BLaER1 (cell line): ENCODE results near the gene DHRSX.
A peak's percentile ranks its signal among the peaks of the same experiment; 100 is the strongest.
"Not testable (repeated sequence)": the region's sequence is repeated elsewhere in the genome, so short reads cannot be mapped to it uniquely, and the experiment has no call there.

ENCODE experiments used
- H3K27ac ChIP-seq: shearing (Covaris generic); formaldehyde crosslinking; 2 replicates; pipeline ENCODE4 v1.8.1; 2022
- H3K27me3 ChIP-seq: shearing (Covaris generic); formaldehyde crosslinking; 2 replicates; pipeline ENCODE4 v1.8.1; 2022
- H3K36me3 ChIP-seq: shearing (Covaris generic); formaldehyde crosslinking; 2 replicates; pipeline ENCODE4 v1.8.1; 2022
- H3K4me1 ChIP-seq: shearing (Covaris generic); formaldehyde crosslinking; 2 replicates; pipeline ENCODE4 v1.8.1; 2022
- H3K4me2 ChIP-seq: shearing (Covaris generic); formaldehyde crosslinking; 2 replicates; pipeline ENCODE4 v1.8.1; 2022
- H3K4me3 ChIP-seq: shearing (Covaris generic); formaldehyde crosslinking; 2 replicates; pipeline ENCODE4 v1.8.1; 2022
- H3K9ac ChIP-seq: shearing (Covaris generic); formaldehyde crosslinking; 2 replicates; pipeline ENCODE4 v1.8.1; 2022
- H3K9me3 ChIP-seq: shearing (Covaris generic); formaldehyde crosslinking; 2 replicates; pipeline ENCODE4 v1.8.1; 2022
- H4K20me1 ChIP-seq: shearing (Covaris generic); formaldehyde crosslinking; 2 replicates; pipeline ENCODE4 v1.8.1; 2022
- Cebpa-rat ChIP-seq: shearing (Covaris generic); IDR thresholded peaks from 2 replicates; pipeline ENCODE4 v1.8.1; 2022

The DHRSX gene

GRCh38 chrX:2402361-2402690 lies 98.5 kb downstream of the DHRSX start:
- Histone ChIP-seq H3K4me3 (no peak overlapping the region), H3K4me2 (no peak overlapping the region), H3K27me3 (no peaks in the 10 kb centered on the region), H3K9me3 (peaks cover 8% of the 10 kb centered on the region), H3K27ac (no peak overlapping the region), H3K4me1 (0 out of 2 replicates have a peak, but pooled peaks cover 7% of the 10 kb centered on the region), H4K20me1 (peaks cover 15% of the 10 kb centered on the region; the same call in 1 of the 2 replicates), H3K36me3 (peaks cover 78% of the 10 kb centered on the region), H3K9ac (no peak overlapping the region)
- no peak for TF ChIP-seq Cebpa-rat

- Histone ChIP-seq H3K4me2 (no peak overlapping the region), H3K27me3 (no peaks in the 10 kb centered on the region), H3K4me1 (0 out of 2 replicates have a peak, but pooled peaks cover 7% of the 10 kb centered on the region), H3K9me3 (peaks cover 3% of the 10 kb centered on the region), H3K27ac (no peak overlapping the region), H4K20me1 (peaks cover 21% of the 10 kb centered on the region; the same call in 1 of the 2 replicates), H3K9ac (no peak overlapping the region), H3K36me3 (peaks cover 78% of the 10 kb centered on the region), H3K4me3 (no peak overlapping the region)
- no peak for TF ChIP-seq Cebpa-rat
These were observed 99.0 kb downstream of the DHRSX start for GRCh38 chrX:2401590-2402360.

GRCh38 chrX:2401201-2401589 lies 99.6 kb downstream of the DHRSX start:
- TF ChIP-seq Cebpa-rat = no peak
- no peak overlapping the region for H3K4me2 ChIP-seq
- H4K20me1 ChIP-seq = peaks cover 27% of the 10 kb centered on the region; the same call in 1 of the 2 replicates
- H3K27ac ChIP-seq = no peak overlapping the region
- peaks cover 73% of the 10 kb centered on the region for H3K36me3 ChIP-seq
- H3K4me3 ChIP-seq = no peak overlapping the region
- H3K9me3 ChIP-seq = no peaks in the 10 kb centered on the region
- no peaks in the 10 kb centered on the region for H3K27me3 ChIP-seq
- H3K4me1 ChIP-seq = 0 out of 2 replicates have a peak, but pooled peaks cover 7% of the 10 kb centered on the region
- no peak overlapping the region for H3K9ac ChIP-seq

- Histone ChIP-seq H3K9me3 (no peaks in the 10 kb centered on the region), H3K36me3 (peaks cover 69% of the 10 kb centered on the region), H3K4me1 (0 out of 2 replicates have a peak, but pooled peaks cover 7% of the 10 kb centered on the region), H3K9ac (no peak overlapping the region), H3K27me3 (no peaks in the 10 kb centered on the region), H3K4me2 (no peak overlapping the region), H3K4me3 (no peak overlapping the region), H3K27ac (no peak overlapping the region), H4K20me1 (peaks cover 57% of the 10 kb centered on the region)
- TF ChIP-seq Cebpa-rat = no peak
These were observed 102.6 kb downstream of the DHRSX start for GRCh38 chrX:2398064-2398656.

DNA sequence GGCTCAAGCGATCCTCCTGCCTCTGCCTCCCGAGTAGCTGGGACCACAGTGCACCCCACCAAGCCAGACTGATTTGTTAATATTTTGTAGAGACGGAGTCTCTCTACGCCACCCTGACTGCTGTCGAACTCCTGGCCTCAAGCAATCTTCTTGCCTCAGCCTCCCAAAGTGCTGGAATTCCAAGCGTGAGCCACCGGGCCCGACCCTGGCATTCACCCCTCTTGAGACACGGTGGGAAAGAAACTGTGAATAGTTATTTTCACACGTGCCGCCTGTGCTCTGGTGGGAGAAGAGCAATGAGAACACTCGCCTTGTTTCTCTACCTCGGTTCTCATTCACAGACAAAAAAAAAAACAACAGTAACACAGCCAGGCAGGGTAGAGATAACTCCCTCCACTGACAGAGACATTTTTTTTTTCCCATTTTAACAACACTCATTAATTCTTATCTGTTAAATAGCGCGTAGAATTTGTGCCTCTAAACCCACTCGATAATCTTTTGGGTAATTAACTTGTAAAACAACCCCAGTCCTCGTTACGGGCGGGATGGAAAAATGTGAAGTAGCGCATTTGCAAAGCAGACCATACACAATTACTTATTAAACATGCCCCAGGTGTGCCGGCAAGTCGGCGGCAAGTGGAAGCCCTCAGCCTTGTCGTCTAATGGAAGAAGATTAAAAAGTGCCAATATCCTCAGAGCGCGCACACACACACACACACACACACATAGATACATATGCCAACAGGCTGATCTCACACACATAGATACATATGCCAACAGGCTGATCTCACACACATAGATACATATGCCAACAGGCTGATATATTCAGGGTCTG lies 103.3 kb downstream of the DHRSX start:
- Histone ChIP-seq H3K4me1 (0 out of 2 replicates have a peak, but pooled peaks cover 7% of the 10 kb centered on the region), H3K4me2 (no peak overlapping the region), H4K20me1 (peaks cover 58% of the 10 kb centered on the region), H3K27me3 (no peaks in the 10 kb centered on the region), H3K4me3 (no peak overlapping the region), H3K9ac (no peak overlapping the region), H3K9me3 (no peaks in the 10 kb centered on the region), H3K36me3 (peaks cover 62% of the 10 kb centered on the region), H3K27ac (no peak overlapping the region)
- no peak for TF ChIP-seq Cebpa-rat

DNA sequence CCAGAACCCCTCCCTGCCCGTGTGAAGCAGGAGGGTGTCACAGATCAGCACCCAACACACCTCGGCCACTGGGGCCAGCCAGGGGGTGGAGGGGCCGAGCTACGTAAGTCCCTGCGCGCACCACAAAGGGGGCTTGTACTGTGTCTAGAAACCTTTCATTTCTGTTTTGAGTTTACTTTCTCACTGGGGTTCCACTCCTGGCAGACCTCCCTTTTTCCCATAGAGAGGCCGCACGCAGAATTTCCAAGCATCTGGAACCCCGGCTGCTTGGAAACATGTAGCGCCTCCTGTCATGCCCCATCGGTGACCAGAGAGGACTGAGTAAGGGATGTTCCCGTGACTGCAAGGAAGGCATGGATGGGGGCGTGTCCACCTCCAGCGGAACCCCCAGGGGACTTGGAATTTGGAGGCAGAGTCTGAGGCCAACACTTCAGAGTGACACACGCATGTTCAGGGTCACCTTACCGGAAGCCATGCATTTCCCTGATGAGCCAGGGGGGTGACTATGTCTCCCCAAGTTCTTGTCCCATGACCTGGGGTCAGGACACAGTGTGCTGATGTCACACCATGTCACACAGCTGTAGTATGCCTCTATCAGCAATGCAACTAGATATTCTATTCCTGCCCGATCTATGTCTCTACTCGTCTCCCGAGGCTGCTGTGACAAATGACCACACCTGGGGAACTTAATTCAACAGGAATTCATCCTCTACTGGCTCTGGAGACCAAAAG lies 105.3 kb downstream of the DHRSX start:
- Histone ChIP-seq H3K9me3 (peaks cover 18% of the 10 kb centered on the region), H3K4me2 (no peak overlapping the region), H3K9ac (no peak overlapping the region), H3K36me3 (peaks cover 64% of the 10 kb centered on the region), H3K27ac (no peak overlapping the region), H3K4me3 (no peak overlapping the region), H4K20me1 (peaks cover 52% of the 10 kb centered on the region), H3K27me3 (no peaks in the 10 kb centered on the region), H3K4me1 (0 out of 2 replicates have a peak, but pooled peaks cover 5% of the 10 kb centered on the region)
- TF ChIP-seq Cebpa-rat = no peak

- no peak for TF ChIP-seq Cebpa-rat
- H3K36me3 ChIP-seq = peaks cover 80% of the 10 kb centered on the region
- H3K27ac ChIP-seq = no peak overlapping the region
- H3K4me2 ChIP-seq = no peak overlapping the region
- H3K4me3 ChIP-seq = no peak overlapping the region
- no peaks in the 10 kb centered on the region for H3K4me1 ChIP-seq
- H4K20me1 ChIP-seq = peaks cover 40% of the 10 kb centered on the region
- peaks cover 34% of the 10 kb centered on the region for H3K9me3 ChIP-seq
- no peaks in the 10 kb centered on the region for H3K27me3 ChIP-seq
- H3K9ac ChIP-seq = no peak overlapping the region
These were observed 108.7 kb downstream of the DHRSX start for GRCh38 chrX:2391869-2392606.

DNA sequence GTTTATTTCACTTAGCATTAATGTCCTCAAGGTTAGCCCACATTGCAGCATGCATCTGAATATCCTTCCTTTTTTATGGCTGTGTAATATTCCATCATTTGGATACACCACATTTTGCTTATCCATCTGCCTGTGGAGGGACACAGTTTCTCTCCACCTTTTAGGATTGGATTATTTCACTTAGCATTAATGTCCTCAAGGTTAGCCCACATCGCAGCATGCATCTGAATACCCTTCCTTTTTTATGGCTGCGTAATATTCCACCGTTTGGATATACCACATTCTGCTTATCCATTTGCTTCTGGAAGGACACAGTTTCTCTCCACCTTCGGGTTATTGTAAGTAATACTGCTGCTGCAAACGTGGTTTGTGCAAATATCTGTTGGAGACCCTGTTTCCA lies 110.0 kb downstream of the DHRSX start:
- TF ChIP-seq Cebpa-rat = no peak
- peaks cover 36% of the 10 kb centered on the region for H3K9me3 ChIP-seq
- peak overlapping the region; percentile 42; the same call in 1 of the 2 replicates for H3K4me3 ChIP-seq
- peaks cover 27% of the 10 kb centered on the region for H4K20me1 ChIP-seq
- H3K4me1 ChIP-seq = no peaks in the 10 kb centered on the region
- no peak overlapping the region for H3K27ac ChIP-seq
- peaks cover 80% of the 10 kb centered on the region for H3K36me3 ChIP-seq
- no peak overlapping the region for H3K4me2 ChIP-seq
- H3K27me3 ChIP-seq = no peaks in the 10 kb centered on the region
- no peak overlapping the region for H3K9ac ChIP-seq

DNA sequence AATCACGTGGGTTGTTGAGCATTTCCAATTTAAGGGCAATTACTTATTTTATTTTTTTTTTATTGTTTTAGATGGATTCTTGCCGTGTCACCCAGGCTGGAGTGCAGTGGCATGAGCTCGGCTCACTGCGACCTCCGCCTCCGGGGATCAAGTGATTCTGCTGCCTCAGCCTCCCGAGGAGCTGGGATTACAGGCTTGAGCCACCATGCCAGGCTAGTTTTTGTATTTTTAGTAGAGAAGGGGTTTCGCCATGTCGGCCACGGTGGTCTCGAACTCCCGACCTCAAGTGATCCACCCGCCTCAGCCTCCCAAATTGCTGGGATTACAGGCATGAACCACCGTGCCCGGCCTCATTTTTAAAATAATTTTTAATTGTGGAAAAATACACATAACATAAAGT lies 111.0 kb downstream of the DHRSX start:
- not testable (repeated sequence) for H3K4me1 ChIP-seq, H3K4me2 ChIP-seq, H3K4me3 ChIP-seq, H3K27ac ChIP-seq, H3K9ac ChIP-seq, H3K27me3 ChIP-seq
- Histone ChIP-seq H3K36me3 (peaks cover 80% of the 10 kb centered on the region), H4K20me1 (peaks cover 17% of the 10 kb centered on the region), H3K9me3 (peaks cover 45% of the 10 kb centered on the region)
